Stimulated activated CD4-positive, alpha-beta T cell treated with anti-CD3 and anti-CD28 coated beads, Interleukin-4, amount 100 ng/mL, for 48 hours (primary cell): ENCODE measurements around the gene DIS3L2.
"Not testable (repeated sequence)": the region's sequence is repeated elsewhere in the genome, so short reads cannot be mapped to it uniquely, and the experiment has no call there.

Experiments
- DNase-seq, 2 donors: peaks; one replicate each; pipeline ENCODE4 v3.0.0-alpha.2; 2020; ENCODE audit warnings: low read depth in 2 of 2

DIS3L2 gene

GRCh38 chr2:231928481-231928880 lies 33.0 kb upstream of the DIS3L2 start:
- no peak for DNase-seq

GRCh38 chr2:231928901-231929725 lies 32.4 kb upstream of the DIS3L2 start:
- DNase-seq, result no peak

- peak; percentile 10 to 56 for DNase-seq
Measured at GRCh38 chr2:231929961-231930592, 31.4 kb upstream of the DIS3L2 start.

GRCh38 chr2:231930593-231931281 lies 30.8 kb upstream of the DIS3L2 start:
- no peak for DNase-seq

GRCh38 chr2:231931481-231931915 lies 30.0 kb upstream of the DIS3L2 start:
- no peak for DNase-seq

- DNase-seq, result no peak
Measured at GRCh38 chr2:231932711-231932970, 28.9 kb upstream of the DIS3L2 start.

- DNase-seq, result no peak
Measured at GRCh38 chr2:231932985-231933915, 28.3 kb upstream of the DIS3L2 start.

GRCh38 chr2:231933916-231934401 lies 27.6 kb upstream of the DIS3L2 start:
- DNase-seq, result no peak

GRCh38 chr2:231934441-231935206 lies 26.9 kb upstream of the DIS3L2 start:
- no peak for DNase-seq

- no peak for DNase-seq
Measured at GRCh38 chr2:231935207-231935524, 26.3 kb upstream of the DIS3L2 start.

- no peak for DNase-seq
Measured at GRCh38 chr2:231935815-231936214, 25.7 kb upstream of the DIS3L2 start.

GRCh38 chr2:231936491-231936890 lies 25.0 kb upstream of the DIS3L2 start:
- DNase-seq, result no peak

GRCh38 chr2:231937057-231937456 lies 24.5 kb upstream of the DIS3L2 start:
- DNase-seq, result no peak

GRCh38 chr2:231939022-231939421 lies 22.5 kb upstream of the DIS3L2 start:
- no peak for DNase-seq

GRCh38 chr2:231940795-231941194 lies 20.7 kb upstream of the DIS3L2 start:
- DNase-seq, result no peak

GRCh38 chr2:231941673-231942072 lies 19.8 kb upstream of the DIS3L2 start:
- no peak for DNase-seq

- DNase-seq, result no peak
Measured at GRCh38 chr2:231942180-231942579, 19.3 kb upstream of the DIS3L2 start.

GRCh38 chr2:231946241-231946814 lies 15.2 kb upstream of the DIS3L2 start:
- DNase-seq, result no peak

GRCh38 chr2:231947112-231947511 lies 14.4 kb upstream of the DIS3L2 start:
- not testable (repeated sequence) for DNase-seq

- DNase-seq, result no peak
Measured at GRCh38 chr2:231947694-231948093, 13.8 kb upstream of the DIS3L2 start.
